NCI-H1694 treated with DMSO at 0.1 percent for 48 hours (cell line): ENCODE data around the gene RAB6A.
"Not testable (repeated sequence)": the region's sequence is repeated elsewhere in the genome, so short reads cannot be mapped to it uniquely, and the experiment has no call there.

ENCODE experiments used
- DNase-seq: peaks from one replicate; lab custom pipeline; 2025; lab: John Stamatoyannopoulos, UW

The RAB6A gene

DNA sequence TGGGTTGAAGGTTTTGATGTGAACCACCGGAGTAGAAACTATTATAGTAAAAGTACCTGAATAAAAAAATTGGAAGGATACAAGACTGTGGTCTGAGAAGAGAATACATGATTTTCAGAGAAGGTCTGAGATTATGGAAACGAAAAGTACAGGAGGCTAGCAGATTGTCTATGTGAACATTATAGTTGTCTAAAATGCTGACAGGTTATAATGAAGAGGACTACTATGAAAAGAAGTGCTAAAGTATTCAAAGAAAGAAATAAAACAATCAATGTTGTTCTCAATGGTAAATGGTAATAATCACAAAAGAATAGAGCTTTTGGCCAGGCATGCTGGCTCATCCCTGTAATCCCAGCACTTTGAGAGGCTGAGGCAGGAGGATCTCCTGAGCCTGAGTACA, 34.0 kb downstream of the RAB6A start:
- no peak for DNase-seq

DNA sequence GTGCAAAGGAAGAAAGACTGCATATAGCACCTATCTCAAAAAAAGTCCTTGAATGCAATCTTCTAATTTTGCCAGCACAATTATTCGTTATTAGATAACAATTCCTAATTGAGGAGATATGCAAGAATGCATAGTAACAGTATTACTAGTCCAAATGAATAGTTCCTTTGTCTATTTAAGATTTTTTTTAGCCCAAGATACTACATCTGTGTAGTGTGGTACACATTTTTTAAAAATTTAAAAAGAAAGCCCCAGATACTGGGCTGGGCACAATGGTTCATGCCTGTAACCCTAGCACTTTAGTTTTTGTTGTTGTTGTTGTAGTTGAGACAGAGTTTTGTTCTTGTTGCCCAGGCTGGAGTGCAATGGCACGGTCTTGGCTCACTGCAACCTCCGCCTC, 43.7 kb downstream of the RAB6A start:
- DNase-seq = no peak

DNA sequence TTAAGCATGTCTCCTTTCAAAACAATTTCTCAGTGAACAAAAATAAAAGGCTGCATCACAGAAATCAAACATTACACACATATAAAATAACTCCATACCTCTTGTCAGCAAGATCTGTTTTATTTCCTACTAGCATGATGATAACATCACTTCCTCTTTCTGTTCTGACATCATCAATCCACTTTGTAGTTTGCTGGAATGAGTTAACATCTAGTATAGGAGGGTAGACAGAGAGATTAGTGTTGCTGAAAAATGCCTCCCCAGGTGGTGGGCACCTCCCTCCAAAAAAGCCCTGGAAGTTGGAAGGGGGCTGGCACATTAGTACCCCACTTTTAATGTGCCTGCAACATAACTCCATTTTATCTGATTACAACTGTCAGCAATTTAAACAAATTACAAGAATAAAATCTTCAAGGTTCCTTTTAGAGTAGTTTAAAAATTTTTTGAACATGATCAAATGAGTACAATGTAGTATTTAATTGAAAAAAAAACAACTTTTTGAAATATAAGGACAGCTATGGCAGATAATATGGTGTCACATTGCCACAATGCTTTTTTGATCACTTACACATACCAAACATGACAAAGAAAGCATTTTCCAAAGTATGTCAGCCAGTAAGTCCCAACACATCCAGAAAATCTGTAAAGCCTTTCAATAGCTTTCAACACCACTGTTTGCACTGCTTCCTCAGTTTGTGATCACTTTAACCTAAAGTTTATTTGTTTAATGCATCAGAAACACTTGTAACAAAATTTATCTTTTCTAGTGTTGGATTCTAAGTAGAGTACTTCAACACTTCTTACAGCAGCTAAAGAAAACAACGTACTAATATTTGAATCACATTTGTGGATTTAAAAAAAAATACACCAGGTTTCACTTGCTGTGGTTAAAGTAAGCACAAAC, 44.5 kb downstream of the RAB6A start:
- DNase-seq = no peak

DNA sequence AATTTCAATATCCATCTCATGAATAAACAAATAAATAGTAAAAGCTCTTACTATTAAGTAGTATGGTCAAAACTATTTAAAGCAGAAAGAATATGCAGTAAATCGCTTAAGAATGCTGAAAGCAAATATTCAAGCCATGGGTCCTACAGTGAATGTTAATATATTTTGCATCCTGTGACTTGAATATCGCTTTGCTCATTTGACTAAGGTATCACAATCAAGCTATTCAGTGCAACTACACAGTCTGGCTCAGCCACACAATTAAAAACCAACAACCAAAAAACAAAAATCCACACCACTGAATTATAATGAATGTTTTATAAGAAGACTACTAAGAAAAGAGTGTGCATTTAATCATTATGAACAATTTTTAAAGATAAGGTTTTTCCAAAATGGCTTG, 45.3 kb downstream of the RAB6A start:
- DNase-seq = no peak

DNA sequence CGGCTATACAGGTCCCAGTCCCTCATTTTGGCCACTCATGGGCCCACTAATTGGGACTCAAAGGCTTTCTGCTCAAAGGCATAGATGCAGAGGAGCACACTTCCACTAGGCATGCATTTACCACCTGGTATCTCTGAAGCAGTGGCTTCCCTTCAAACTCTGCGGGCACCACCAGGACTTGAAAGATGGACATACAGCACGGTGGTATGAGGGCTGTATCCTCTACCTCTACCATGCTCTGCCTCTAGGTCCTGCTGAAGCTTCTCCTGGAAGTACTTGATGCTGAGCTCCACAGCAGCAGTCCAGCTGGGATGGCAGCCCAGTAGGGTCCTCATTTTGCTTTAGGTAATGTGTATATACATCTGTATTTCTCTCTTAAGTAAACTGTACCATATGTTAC, 49.9 kb downstream of the RAB6A start:
- DNase-seq = no peak

DNA sequence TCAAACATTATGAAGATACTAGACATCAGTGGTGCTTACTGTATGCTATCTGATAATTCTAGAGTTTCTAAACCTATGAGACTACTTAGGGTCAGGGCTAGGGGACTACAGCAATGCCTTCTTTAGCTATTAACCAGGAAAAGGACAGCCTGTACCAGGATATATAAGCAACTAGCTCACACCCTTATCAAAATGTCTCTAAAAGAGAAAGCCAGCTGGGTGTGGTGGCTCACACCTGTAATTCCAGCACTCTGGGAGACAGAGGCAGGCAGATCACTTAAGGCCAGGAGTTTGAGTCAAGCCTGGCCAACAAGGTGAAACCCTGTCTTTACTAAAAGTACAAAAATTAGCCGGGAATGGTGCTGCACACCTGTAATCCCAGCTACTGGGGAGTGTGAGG, 55.8 kb downstream of the RAB6A start:
- DNase-seq = no peak

DNA sequence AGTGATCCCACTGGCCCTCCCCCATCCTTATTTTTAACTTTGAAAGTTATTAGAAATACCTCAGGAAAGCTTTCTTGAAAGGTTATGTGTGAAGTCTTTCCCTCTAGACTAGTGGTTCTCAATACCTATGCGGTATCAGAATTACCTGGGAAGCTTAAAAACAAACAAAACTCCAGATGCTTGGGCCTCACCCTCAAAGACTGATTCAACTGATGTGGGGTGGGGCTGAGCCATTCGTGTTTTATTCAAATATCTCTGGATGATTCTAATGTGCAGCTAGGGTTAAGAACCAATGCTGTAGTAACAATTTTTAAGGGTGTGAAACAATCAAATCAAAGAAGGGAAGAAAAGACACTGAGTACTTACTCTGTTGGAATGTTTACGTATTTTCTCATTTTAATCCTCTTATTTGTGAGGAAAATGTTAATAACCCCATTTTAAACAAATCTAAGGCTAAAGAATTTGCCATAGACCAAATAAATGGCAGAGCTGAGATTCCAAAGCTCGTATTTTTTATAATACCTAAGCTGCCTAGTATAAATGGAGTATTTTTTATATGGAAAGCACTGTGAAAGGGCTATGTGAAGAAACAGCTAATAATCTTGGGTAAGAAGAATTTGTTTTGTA, 66.9 kb downstream of the RAB6A start:
- DNase-seq = no peak

DNA sequence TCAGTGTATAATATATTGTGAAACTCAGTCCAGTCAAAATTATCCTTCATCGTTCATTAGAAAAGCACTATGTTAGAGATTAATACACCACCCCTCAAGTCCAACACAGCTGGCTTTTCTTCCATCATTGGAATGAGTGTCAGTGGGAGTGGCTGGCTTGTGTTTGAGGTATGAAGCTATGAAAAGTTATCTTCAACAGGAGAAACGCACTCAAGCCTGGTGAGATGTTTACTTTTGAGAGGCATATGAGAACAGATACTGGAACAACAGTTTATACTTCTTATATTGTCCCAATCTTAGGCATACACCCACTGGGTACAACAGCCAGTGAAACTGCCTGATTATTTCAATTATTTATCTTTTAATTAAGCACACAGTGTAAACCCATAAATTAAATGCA, 80.2 kb downstream of the RAB6A start:
- no peak for DNase-seq

DNA sequence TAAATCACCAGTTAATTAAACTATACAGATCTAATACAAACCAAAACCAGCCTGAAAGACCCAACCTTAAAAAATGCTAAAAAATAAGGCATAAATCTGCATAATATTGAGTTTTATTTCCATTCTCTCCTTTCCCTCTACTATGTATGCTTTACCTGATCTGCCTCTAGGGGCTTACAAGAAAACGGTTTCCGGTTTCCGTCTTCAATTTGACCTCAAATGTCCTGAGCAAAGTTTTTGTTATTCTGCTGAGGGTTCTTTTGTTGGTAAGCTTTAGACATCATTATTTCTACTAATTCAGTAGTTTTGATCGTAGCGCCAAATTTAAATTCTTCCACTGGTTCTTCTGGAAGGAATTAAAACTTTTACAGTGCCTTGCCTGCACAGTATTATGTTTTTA, 84.3 kb downstream of the RAB6A start:
- DNase-seq = not testable (repeated sequence)

DNA sequence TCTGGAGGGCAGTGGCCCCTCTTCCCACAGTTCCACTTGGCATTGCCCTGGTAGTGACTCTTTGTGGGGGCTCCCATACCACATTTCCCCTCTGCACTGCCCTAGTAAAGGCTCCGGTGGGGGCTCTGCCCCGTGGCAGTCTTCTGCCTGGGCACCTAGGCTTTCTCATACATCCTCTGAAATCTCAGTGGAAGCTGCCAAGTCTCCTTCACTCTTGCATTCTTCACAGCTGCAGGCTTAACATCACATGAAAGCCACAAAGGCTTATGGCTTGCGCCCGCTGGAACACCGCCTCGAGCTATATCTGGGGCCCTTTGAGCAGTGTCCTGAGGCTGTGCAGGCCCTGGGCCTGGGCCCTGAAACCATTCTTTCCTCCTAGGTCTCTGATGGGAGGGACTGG, 89.2 kb downstream of the RAB6A start:
- DNase-seq = no peak

DNA sequence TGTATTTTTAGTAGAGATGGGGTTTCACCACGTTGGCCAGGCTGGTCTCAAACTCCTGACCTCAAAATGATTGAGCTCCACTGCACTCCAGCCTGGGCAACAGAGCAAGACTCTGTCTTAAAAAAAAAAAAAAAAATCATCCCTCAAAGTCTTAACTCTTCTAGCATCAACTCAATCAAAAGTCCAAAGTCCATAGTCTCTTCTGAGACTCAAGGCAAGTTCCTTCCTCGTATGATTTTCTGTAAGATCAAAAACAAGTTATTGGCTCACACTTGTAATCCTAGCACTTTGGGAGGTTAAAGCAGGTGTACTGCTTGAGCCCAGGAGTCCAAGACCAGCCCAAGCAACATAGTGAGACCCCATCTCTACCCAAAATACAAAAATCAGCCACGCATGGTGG, 90.1 kb downstream of the RAB6A start:
- no peak for DNase-seq

DNA sequence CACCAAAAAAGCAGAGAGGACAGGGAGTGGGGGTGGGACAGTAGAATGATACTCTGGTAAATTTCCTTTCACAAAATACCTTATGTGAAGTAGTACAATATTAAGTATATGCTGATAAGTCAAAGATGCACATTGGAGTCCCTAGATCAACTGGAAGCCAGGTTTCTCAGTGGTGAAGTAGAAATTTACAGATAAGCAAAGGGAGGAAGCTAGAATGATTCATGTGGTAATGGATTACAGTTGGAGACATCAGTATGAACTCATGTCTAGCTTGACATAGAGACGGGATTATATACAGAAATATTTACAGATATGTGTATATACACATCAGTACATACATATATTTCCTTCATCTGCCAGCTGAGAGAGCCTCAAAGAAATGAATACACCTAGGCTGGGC, 93.0 kb downstream of the RAB6A start:
- DNase-seq = no peak

DNA sequence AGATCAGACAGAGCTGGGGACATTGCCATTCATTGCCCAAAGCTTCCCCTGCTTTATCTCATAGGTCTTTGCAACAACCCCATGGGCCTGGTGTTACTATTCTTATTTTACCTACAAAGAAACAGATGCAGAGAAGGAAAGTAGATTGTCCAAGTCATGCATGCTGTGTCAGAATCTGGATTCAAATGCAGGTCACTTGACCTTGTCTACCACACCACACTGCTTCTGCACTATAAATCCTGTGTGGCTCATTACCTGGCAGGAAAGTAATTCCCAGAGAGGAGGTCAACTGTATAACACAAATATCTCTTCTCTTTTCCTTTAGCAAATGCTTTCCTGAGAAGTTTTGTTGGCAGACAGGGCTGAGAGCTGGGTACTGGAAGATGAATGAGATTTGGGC, 96.0 kb downstream of the RAB6A start:
- no peak for DNase-seq

DNA sequence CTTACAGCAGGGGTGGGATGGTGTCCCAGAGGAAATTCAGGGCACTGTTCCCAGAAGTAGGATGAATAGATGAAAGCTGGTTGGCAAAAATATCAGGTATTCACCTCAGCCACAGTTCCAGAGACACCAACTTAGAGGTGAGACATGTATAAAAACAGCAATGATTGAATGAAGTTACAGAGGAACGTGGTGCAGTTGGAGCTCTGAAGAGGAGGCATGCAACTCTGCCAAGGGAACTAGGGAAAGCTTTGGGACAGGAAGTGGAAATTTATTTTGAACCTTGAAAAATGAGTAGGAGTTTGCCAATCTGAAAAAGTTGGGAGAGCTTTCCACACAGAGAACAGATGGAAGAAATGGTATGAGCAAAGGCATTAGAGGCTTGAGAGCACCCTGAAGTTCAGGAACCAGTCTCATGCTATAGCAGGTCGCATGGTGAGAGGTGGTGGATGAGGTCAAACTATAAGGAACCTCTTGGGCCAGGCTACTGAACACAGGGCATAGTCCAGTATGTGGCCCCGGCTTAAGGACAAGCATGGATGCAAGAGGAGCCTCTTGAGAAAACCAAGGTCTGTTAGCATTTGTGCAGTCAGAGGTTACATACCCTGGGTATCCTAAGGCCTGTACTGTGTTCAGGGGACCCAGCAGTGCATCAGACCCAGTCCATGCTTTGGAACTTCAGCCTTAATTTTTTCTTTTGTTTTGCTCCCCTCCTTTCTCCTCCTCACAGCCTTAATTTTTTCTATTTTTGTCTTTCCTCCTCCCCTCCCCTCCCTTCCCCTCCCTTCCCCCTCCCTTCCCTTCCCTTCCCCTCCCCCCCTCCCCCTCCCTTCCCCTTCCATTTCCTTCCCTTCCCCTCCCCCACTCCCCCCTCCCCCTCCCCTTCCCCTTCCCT, 97.0 kb downstream of the RAB6A start:
- DNase-seq = no peak

DNA sequence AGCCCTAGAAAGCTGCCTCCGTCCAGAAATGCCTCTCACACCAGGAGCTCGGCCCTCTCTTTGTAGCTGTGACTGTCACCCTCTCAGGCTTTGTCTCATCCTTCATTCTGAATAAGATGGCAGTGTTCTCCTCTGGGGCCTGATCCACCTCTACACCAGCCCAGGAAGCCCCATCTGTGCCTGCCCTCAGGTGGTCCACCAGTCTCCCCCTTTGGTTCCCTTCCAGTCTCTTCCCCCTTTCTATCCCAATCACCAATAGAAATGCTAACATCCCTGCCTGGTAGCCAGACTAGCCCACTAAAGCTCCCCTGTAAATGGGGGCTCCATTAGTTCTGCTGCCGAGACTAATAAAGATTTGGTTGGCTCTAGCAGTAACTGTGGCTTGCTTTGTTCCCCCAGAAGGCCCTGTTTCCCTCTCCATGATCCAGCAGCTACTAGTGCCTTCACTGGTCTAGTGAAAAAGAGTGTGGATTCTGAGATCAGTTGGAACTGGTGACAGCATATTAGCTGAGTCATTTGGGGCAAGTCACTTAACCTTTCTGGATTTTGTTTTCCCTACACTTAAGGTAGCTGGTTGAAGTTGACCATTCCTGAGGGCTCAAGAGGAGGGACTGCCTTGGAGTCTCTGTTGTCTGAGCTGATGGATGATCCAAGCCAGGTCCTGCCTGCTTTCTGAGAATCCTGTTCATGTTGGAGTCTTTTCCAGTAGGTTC, 98.3 kb downstream of the RAB6A start:
- DNase-seq = no peak

DNA sequence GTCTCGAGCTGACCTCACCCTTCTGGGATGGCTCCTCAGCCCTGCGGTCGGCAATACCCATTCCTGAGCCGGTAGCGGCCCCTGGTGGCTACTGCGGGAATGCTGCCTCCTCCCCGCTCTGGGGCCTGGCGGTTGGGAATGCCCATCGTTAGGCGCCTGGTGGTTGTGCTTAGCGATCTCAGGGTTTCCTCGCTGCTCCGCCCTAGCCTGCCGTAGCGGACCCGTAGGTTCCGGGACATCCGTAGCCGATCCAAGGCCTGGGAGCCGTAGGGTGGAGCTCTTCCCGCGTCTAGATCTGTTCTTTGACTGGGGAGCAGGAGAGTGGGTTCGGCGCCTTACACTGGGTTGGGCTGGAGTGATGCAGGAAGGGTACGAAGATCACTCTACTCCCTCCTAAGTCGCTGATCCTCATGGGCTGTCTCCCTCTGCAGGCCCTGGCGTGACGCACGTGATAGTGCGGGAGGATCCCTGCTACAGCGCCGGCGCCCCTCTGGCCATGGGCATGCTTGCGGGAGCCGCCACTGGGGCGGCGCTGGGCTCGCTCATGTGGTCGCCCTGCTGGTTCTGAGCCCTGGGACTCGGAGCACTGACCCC, 99.7 kb downstream of the RAB6A start:
- peak; percentile 40 for DNase-seq

DNA sequence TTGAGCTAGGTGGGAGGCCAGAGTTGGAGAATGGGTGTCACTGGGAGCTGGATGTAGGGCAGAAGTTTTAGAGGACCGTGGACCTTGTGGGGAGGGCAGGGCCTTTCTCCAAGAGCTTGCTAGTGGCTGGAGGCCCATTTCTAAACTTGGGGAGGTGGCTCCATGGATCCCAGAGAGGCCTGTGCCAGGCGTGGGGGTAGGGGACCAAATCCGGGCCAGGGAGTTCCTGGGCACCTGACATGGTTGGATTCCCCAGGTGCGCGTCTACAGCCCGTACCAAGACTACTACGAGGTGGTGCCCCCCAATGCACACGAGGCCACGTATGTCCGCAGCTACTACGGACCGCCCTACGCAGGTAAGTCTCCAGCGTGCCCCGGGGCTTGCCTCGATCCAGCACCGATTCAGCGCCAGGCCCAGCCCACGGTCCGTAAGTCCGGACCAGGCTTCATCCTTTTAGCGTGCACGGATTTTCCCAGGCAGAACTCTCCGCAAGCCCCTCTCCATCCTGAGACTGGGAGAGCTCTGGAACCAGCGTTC, 100.3 kb downstream of the RAB6A start:
- DNase-seq = no peak

DNA sequence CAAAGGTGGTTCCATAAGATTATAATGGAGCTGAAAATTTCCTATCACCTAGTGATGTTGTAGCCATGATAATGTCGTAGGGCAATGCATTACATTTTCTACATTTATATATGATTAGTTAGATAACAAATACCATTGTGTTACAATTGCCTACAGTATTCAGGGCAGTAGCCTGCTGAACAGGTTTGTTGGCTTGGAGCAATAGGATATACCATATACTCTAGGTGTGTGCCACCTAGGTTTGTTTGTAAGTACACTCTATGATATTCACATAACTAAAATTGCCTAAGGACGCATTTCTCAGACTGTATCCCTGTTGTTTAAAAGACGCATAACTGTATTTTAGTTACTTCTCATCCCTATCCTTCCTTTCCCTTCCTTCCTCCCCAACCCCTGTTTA, 100.9 kb downstream of the RAB6A start:
- no peak for DNase-seq

DNA sequence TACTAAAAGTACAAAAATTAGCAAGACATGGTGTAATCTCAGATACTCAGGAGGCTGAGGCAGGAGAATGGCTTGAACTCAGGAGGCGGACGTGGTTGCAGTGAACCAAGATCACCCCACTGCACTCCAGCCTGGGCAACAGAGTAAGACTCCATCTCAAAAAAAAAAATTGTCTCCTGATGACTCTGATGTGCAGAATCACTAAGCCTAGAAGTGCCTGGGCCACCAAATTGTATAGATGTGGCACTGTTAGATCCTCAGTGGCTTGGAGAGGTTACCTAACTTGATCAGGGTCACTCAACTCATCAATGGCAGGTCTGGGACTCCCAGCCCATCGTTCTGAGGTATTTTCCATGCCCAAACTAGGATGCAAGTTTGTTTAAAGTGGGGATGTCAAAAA, 103.9 kb downstream of the RAB6A start:
- DNase-seq = no peak

DNA sequence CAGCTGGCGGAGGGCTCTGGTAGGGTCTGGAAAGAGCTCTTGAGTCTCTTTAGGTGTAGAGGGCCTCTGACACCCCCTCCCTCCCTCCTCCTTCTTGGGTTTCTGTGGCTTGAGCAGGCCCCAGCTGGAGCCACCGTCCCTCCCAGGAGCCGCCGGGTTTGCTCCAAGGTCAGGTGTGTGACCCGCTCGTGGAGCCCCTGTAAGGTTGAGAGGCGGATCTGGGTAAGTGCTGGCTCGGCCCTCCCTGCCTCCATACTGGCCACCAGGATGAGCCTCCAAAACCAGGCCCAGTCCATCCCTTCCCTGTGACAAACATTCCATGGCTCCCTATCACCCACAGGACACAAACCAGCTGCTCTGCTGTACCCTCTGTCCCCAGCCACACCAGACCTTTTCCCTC, 105.2 kb downstream of the RAB6A start:
- DNase-seq = no peak

DNA sequence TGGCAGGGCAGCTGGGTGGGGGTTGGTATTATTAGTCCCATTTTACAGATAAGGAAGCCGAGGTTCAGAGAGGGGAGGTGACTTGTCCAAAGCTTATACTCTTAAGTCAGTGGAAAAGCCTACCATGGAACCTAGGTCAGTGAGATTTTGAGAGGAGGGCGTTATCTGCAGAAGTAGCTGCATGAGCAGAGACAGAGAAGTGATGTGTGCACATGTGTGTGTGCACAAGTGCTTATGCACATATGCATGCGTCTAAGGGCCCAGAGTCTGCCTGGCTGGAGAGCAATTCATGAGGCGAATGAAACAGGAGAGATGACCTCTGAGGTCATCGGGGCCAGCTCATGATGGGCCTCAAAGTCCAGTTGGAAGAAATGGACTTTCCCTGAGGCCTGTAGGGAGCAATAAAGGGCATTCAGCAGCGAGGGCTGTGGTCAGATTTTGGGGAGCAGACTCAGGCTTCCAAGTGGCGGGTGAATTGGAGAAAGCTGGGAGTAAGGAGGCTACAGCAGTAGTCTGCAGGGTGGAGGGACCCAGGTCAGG, 106.3 kb downstream of the RAB6A start:
- no peak for DNase-seq
